ENCODE measurements around the gene DACH1.

DNA sequence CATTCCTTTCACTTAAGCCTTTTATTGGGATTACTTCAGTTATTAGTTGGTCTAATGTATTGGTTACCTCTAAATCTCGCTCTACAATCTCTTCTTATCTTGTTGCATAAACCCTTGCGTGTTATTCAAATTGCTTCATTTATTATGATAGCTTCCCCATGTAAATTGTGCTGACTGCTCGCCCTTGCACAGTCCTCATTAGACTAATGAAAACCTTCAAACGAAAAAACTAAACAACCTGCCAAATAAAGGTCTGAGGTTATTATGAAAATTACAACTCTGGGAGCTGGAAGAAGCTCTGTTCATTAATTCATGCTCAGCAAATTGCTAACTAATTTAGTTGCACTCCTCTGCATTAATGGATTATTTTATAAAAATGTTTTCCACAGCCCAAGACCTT, 320.1 kb downstream of the DACH1 start:
- TF ChIP-seq, protein P1, sequence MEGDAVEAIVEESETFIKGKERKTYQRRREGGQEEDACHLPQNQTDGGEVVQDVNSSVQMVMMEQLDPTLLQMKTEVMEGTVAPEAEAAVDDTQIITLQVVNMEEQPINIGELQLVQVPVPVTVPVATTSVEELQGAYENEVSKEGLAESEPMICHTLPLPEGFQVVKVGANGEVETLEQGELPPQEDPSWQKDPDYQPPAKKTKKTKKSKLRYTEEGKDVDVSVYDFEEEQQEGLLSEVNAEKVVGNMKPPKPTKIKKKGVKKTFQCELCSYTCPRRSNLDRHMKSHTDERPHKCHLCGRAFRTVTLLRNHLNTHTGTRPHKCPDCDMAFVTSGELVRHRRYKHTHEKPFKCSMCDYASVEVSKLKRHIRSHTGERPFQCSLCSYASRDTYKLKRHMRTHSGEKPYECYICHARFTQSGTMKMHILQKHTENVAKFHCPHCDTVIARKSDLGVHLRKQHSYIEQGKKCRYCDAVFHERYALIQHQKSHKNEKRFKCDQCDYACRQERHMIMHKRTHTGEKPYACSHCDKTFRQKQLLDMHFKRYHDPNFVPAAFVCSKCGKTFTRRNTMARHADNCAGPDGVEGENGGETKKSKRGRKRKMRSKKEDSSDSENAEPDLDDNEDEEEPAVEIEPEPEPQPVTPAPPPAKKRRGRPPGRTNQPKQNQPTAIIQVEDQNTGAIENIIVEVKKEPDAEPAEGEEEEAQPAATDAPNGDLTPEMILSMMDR (IDR thresholded peaks at IDR 0.05), result no peak
- TF ChIP-seq EP300 (IDR thresholded peaks at IDR 0.05) (no peak), POLR2A (IDR thresholded peaks at IDR 0.05) (no peak)

Measured in tibial nerve (tissue), 4 donors.